ENCODE results near the gene BTD.

The BTD gene

DNA sequence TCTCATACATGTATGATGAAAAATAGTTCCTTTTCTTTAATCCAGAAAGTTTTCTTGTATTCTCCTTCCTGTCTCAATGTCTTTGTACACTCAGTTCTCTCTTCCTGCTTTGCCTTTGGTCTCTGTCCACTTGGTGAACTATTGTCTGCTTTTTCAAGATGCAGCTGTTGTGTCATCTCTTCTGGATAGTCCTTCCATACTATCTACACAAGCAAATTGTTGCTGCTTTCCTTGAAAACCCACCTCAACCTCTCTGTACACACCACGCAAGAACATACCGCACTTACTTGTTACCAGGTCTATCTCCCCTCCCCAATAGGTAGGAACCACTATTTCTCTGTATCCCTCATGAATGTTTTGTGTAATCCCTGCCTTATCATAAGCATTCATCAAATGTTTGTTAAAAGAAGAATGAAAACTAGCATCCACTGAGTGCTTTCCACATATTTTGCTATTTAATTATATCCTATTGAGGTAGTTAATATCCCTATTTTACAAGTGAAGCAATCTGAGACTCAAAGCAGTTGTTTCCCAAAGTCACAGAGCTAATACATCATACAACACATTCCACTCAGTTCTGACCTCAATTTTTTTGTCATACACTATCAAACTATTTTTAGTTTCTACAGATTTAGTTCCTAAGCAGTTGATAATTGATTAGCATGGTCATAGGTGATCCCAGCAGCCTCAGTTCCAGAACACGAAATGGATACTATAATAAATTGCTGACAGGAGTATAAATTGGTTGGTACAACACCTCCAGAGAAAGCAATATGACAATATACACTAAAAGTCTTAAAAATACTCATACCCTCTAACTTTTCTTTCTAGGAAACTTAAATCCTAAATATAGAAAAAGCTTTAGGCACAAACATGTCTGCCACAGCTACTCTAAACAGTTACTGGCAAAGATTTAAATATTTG, 19.8 kb upstream of the BTD start:
- TF ChIP-seq, protein P1, sequence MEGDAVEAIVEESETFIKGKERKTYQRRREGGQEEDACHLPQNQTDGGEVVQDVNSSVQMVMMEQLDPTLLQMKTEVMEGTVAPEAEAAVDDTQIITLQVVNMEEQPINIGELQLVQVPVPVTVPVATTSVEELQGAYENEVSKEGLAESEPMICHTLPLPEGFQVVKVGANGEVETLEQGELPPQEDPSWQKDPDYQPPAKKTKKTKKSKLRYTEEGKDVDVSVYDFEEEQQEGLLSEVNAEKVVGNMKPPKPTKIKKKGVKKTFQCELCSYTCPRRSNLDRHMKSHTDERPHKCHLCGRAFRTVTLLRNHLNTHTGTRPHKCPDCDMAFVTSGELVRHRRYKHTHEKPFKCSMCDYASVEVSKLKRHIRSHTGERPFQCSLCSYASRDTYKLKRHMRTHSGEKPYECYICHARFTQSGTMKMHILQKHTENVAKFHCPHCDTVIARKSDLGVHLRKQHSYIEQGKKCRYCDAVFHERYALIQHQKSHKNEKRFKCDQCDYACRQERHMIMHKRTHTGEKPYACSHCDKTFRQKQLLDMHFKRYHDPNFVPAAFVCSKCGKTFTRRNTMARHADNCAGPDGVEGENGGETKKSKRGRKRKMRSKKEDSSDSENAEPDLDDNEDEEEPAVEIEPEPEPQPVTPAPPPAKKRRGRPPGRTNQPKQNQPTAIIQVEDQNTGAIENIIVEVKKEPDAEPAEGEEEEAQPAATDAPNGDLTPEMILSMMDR (conservative IDR thresholded peaks at IDR 0.05; ENCODE audit: low read length): no peak
- DNase-seq (ENCODE audit: low read depth): peak; percentile 18
- H3K4me3 ChIP-seq (ENCODE audit: low read length): no peak overlapping the region

DNA sequence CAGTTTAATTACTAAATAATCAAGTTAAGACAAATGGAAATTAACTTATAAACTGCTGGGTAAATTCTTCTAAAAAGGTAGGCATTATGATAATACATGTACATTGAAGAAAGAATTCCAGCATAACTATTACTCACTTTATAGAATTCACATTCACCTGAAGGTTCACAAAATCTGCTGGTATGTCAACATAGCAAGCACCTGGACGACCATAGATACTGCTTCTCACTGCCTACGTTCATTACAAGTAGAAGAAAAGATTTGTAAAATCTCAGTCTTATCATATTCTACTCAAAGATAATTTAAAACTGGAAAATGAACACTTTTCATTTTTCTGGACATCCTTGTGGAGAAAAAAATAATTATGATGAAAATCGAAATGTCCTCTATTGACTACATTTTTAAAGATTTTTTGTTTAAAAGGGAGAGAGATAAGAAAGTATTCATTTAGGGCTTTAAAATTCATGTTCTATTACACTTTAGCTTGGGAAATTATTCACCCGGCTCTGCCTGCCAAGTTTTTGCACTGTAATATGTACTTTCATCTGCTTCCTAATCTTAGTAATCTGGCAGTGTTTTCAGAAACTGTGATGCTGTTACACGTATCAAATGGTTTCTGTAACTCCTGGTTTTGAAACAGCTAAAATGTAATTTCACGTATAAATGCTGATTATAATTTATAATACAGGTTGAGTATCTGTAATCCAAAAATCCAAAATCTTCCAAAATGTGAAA, 16.3 kb upstream of the BTD start:
- H3K4me3 ChIP-seq (ENCODE audit: low read length): no peak overlapping the region
- TF ChIP-seq, protein P1 (conservative IDR thresholded peaks at IDR 0.05; ENCODE audit: low read length): no peak
- no peak for DNase-seq (ENCODE audit: low read depth)

DNA sequence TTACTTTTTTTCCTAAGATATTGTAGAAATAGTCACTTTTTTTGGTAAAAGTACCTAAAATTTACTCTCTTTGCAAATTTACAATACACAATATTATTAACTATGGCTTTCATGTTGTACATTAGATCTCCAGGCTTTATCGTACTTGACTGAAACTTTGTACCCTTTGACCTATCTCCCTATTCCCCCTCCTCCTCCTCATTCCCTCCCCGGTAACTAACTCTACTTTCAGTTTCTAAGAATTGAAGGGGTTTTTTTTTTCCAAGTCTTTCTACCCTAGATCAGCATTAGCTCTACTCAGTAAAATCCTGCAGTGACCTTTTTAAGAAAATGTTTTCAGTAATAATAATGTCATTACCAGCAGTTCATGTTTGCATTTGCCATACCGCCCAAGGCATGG, 10.3 kb upstream of the BTD start:
- no peak for DNase-seq (ENCODE audit: low read depth)
- no peak overlapping the region for H3K4me3 ChIP-seq (ENCODE audit: low read length)
- TF ChIP-seq, protein P1 (conservative IDR thresholded peaks at IDR 0.05; ENCODE audit: low read length): no peak

DNA sequence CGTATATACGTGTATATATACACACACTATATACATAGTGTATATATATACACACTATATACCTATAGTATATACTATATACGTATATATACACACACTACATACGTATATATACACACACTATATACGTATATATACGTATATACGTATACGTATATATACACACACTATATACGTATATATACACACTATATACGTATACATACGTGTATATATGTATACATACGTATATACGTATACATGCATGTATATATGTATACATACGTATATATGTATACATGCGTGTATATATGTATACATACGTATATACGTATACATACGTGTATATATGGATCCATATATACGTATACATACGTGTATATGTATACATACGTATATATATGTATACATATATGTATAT, 9.6 kb upstream of the BTD start:
- DNase-seq (ENCODE audit: low read depth): no peak
- TF ChIP-seq, protein P1 (conservative IDR thresholded peaks at IDR 0.05; ENCODE audit: low read length): no peak
- no peak overlapping the region for H3K4me3 ChIP-seq (ENCODE audit: low read length)

DNA sequence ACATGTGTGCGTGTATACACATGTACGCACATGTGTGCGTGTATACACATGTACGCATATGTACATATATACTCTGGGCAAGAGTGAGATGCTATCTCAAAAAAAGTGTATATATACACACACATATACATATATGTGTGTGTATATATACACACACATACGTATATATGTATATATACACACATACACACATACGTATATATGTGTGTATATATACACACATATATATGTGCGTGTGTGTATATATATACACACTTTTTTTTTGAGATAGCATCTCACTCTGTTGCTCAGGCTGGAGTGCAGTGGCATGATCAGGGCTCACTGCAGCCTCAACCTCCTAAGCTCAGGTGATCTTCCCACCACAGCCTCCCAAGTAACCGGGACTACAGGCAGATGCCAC, 8.6 kb upstream of the BTD start:
- TF ChIP-seq, protein P1 (conservative IDR thresholded peaks at IDR 0.05; ENCODE audit: low read length): no peak
- H3K4me3 ChIP-seq (ENCODE audit: low read length): no peak overlapping the region
- DNase-seq (ENCODE audit: low read depth): no peak

DNA sequence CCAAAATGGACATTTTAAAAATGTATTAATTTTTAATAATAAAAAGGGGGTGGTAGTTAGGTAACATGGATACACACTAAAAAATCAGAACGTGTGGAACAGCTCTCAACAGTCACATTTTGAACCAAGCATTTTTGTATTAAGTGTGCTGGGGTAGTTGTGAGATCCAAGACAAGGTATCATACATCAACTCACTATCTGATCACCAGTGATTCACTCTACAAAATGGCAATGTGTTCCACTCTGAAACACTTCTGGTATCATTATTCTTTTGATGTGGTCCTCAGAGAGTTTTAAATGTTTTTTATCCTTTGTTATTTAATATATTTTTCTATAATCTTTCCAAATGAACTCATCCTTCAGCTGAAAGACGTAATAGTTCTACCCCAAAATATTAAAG, 5.6 kb upstream of the BTD start:
- no peak for DNase-seq (ENCODE audit: low read depth)
- TF ChIP-seq, protein P1 (conservative IDR thresholded peaks at IDR 0.05; ENCODE audit: low read length): no peak
- no peak overlapping the region for H3K4me3 ChIP-seq (ENCODE audit: low read length)

Data from AG10803 (cell line).